PC-9 (cell line): Measurements from ENCODE around the gene NIPSNAP3A.

Experiments
- EZH2 ChIP-seq: fragments of 200-600 bp; sonication (generic); IDR thresholded peaks from 2 replicates; pipeline ENCODE4 v1.8.0; 2017; ENCODE audit warnings: antibody characterized with exemption, low read depth
- TF ChIP-seq, protein P1 (sequence below): fragments of 200-600 bp; sonication (generic); conservative IDR thresholded peaks from 2 replicates; pipeline ENCODE4 v1.6.1; 2017; ENCODE audit warnings: mixed run types, antibody characterized with exemption, mild to moderate bottlenecking, moderate library complexity

DNA sequence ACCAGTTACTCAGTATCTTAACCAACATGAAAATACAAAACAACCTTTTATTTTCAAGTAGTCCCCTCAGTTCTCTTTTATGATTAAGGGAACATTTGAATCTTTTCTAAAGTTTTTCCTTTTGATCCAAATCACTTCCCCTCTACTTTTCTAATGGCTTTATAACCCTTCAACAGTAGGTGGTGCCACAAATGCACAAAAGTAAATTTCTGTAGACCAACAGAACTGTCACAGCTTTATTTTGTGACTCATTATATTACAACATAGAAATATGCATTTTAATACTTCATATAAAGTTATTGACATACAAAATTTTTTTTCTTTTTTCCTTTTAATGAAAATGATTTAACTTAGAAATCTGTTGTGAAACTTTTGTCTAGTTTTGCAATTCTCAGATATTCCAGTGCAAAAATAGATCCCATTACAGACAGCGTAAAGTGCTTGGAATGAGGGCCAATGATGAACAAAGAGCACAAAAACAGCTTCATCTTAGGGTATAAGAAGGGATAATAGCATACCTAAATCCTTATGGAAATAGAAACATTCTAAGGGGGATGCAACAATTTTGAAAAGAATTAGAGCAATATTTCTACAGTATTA is 33.4 kb downstream of the NIPSNAP3A start:
- TF ChIP-seq, protein P1, sequence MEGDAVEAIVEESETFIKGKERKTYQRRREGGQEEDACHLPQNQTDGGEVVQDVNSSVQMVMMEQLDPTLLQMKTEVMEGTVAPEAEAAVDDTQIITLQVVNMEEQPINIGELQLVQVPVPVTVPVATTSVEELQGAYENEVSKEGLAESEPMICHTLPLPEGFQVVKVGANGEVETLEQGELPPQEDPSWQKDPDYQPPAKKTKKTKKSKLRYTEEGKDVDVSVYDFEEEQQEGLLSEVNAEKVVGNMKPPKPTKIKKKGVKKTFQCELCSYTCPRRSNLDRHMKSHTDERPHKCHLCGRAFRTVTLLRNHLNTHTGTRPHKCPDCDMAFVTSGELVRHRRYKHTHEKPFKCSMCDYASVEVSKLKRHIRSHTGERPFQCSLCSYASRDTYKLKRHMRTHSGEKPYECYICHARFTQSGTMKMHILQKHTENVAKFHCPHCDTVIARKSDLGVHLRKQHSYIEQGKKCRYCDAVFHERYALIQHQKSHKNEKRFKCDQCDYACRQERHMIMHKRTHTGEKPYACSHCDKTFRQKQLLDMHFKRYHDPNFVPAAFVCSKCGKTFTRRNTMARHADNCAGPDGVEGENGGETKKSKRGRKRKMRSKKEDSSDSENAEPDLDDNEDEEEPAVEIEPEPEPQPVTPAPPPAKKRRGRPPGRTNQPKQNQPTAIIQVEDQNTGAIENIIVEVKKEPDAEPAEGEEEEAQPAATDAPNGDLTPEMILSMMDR, result peak; percentile 66
- TF ChIP-seq EZH2, result no peak
